ENCODE data around the gene UGT1A5.
"Not testable (repeated sequence)": the region's sequence is repeated elsewhere in the genome, so short reads cannot be mapped to it uniquely, and the experiment has no call there.

GRCh38 chr2:233736868-233737653 lies 24.4 kb downstream of the UGT1A5 start:
- TF ChIP-seq CTCF, POLR2A (IDR thresholded peaks at IDR 0.05): not testable (repeated sequence)
